ENCODE results near the gene MAP7D1. TPM values are rescaled to one million over a fixed set of nuclear protein-coding genes. Genes with fewer than 3 reads are reported as not detected.

Gene MAP7D1
- total and polyA plus RNA-seq, 2 of the 13 experiments (the other 11 are each of a cell fraction or from before 2014, with no cell fraction given): 5.6 to 7.2 TPM

GRCh38 chr1:36187800-36188593 is 32.0 kb downstream of the MAP7D1 start (continued):
- TF ChIP-seq STAT6 (CRISPR knock-in tag; IDR thresholded peaks at IDR 0.05; ENCODE audit: borderline replicate concordance) (0 out of 2 replicates have a peak, but pooled peaks have one; percentile 25), MIER3 (CRISPR knock-in tag; IDR thresholded peaks at IDR 0.05; ENCODE audit: borderline replicate concordance) (no peak; the same call in 1 of the 2 replicates), ZBTB20 (CRISPR knock-in tag; IDR thresholded peaks at IDR 0.05; ENCODE audit: borderline replicate concordance, low read depth) (0 out of 2 replicates have a peak, but pooled peaks have one; percentile 16), ZNF563 (CRISPR knock-in tag; IDR thresholded peaks at IDR 0.05) (no peak), ZNF501 (CRISPR knock-in tag; IDR thresholded peaks at IDR 0.05) (no peak), ZNF816 (CRISPR knock-in tag; IDR thresholded peaks at IDR 0.05; ENCODE audit: borderline replicate concordance) (no peak), FOSL1 (CRISPR knock-in tag; IDR thresholded peaks at IDR 0.05; ENCODE audit: borderline replicate concordance) (no peak), ZNF383 (CRISPR knock-in tag; IDR thresholded peaks at IDR 0.05; ENCODE audit: borderline replicate concordance) (no peak), KIAA2018 (CRISPR knock-in tag; IDR thresholded peaks at IDR 0.05; ENCODE audit: borderline replicate concordance) (no peak), ARHGAP35 (CRISPR knock-in tag; IDR thresholded peaks at IDR 0.05; ENCODE audit: borderline replicate concordance) (no peak), ESRRA (CRISPR knock-in tag; IDR thresholded peaks at IDR 0.05; ENCODE audit: low read depth) (no peak), SRF (IDR thresholded peaks at IDR 0.05; ENCODE audit: low read depth, low read length) (no peak), RAD21 (CRISPR knock-in tag; IDR thresholded peaks at IDR 0.05) (peak; percentile 96), NFE2L1 (CRISPR knock-in tag; IDR thresholded peaks at IDR 0.05; ENCODE audit: borderline replicate concordance) (no peak), ARNT2 (CRISPR knock-in tag; IDR thresholded peaks at IDR 0.05; ENCODE audit: low read depth) (no peak), DNMT3B (CRISPR knock-in tag; conservative IDR thresholded peaks at IDR 0.05) (no peak), GZF1 (CRISPR knock-in tag; IDR thresholded peaks at IDR 0.05) (no peak), ZNF790 (CRISPR knock-in tag; IDR thresholded peaks at IDR 0.05; ENCODE audit: borderline replicate concordance) (no peak)
